HEK293T (cell line): Measurements from ENCODE around the gene OCA2.

Experiments used
- ARNT ChIP-seq: fragments of 450-650 bp; IDR thresholded peaks from 2 replicates; pipeline ENCODE4 v1.6.1; 2017; ENCODE audit warnings: mild to moderate bottlenecking
- BHLHE40 ChIP-seq: fragments of 450-650 bp; IDR thresholded peaks from 2 replicates; pipeline ENCODE4 v1.6.1; 2016; ENCODE audit warnings: mild to moderate bottlenecking, moderate library complexity, borderline replicate concordance
- FOXA1 ChIP-seq: fragments of 450-650 bp; IDR thresholded peaks from 2 replicates; pipeline ENCODE4 v1.6.1; 2016; ENCODE audit warnings: mild to moderate bottlenecking
- FOXK2 ChIP-seq: fragments of 450-650 bp; IDR thresholded peaks from 2 replicates; pipeline ENCODE4 v1.6.1; 2016; ENCODE audit warnings: mild to moderate bottlenecking
- FOXM1 ChIP-seq: fragments of 450-650 bp; IDR thresholded peaks from 2 replicates; pipeline ENCODE4 v1.6.1; 2017; ENCODE audit warnings: mild to moderate bottlenecking, borderline replicate concordance
- HDGF ChIP-seq: fragments of 450-650 bp; IDR thresholded peaks from 2 replicates; pipeline ENCODE4 v1.6.1; 2017; ENCODE audit warnings: antibody characterized with exemption, borderline replicate concordance
- L3MBTL2 ChIP-seq: fragments of 450-650 bp; conservative IDR thresholded peaks from 2 replicates; pipeline ENCODE4 v1.6.1; 2016; ENCODE audit warnings: mild to moderate bottlenecking
- LEF1 ChIP-seq: fragments of 450-650 bp; IDR thresholded peaks from 2 replicates; pipeline ENCODE4 v1.6.1; 2017; ENCODE audit warnings: mild to moderate bottlenecking, borderline replicate concordance
- NFRKB ChIP-seq: fragments of 450-650 bp; IDR thresholded peaks from 2 replicates; pipeline ENCODE4 v1.6.1; 2016; ENCODE audit warnings: mild to moderate bottlenecking, moderate library complexity
- SP1 ChIP-seq: fragments of 450-650 bp; IDR thresholded peaks from 2 replicates; pipeline ENCODE4 v1.6.1; 2017
- SUZ12 ChIP-seq: fragments of 450-650 bp; IDR thresholded peaks from 2 replicates; pipeline ENCODE4 v1.6.1; 2016; ENCODE audit warnings: mild to moderate bottlenecking
- TARDBP ChIP-seq: fragments of 450-650 bp; IDR thresholded peaks from 2 replicates; pipeline ENCODE4 v1.6.1; 2016
- ZNF384 ChIP-seq: fragments of 450-650 bp; IDR thresholded peaks from 2 replicates; pipeline ENCODE4 v1.6.1; 2016
- TF ChIP-seq, protein P1 (sequence below): fragments of 450-650 bp; IDR thresholded peaks from 2 replicates; pipeline ENCODE4 v1.6.1; 2016

DNA sequence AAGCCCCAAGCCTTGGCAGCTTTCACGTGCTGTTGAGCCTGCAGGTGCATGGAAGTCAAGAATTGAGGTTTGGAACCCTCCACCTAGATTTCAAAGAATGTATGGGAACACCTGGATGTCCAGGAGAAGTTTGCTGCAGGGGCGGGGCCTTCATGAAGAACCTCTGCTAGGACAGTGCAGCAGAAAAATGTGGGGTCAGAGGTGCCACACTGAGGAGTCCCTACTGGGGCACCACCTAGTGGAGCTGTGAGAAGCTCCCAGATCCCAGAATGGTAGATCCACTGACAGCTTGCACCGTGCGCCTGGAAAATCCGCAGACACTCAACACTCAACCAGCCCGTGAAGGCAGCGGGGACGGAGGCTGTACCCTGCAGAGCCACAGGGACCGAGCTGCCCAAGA is 201.6 kb downstream of the OCA2 start:
- TF ChIP-seq SP1, result no peak
- no peak for TF ChIP-seq ZNF384
- TF ChIP-seq TARDBP, result no peak
- TF ChIP-seq, protein P1, sequence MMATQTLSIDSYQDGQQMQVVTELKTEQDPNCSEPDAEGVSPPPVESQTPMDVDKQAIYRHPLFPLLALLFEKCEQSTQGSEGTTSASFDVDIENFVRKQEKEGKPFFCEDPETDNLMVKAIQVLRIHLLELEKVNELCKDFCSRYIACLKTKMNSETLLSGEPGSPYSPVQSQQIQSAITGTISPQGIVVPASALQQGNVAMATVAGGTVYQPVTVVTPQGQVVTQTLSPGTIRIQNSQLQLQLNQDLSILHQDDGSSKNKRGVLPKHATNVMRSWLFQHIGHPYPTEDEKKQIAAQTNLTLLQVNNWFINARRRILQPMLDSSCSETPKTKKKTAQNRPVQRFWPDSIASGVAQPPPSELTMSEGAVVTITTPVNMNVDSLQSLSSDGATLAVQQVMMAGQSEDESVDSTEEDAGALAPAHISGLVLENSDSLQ, result no peak
- no peak for TF ChIP-seq SUZ12
- no peak for TF ChIP-seq FOXK2
- TF ChIP-seq BHLHE40, result no peak
- no peak for TF ChIP-seq FOXA1
- TF ChIP-seq FOXM1, result no peak
- no peak for TF ChIP-seq ARNT
- no peak for TF ChIP-seq LEF1
- TF ChIP-seq NFRKB, result no peak
- TF ChIP-seq HDGF, result no peak
- no peak for TF ChIP-seq L3MBTL2
